ENCODE measurements around the gene GATD1. TPM values are rescaled to one million over a fixed set of nuclear protein-coding genes. Genes with fewer than 3 reads are reported as not detected.

Gene GATD1
- total and polyA plus RNA-seq, 10 of the 15 experiments (the other 5 are each of a cell fraction or from before 2014, with no cell fraction given) = 1.2 to 92.6 (median 22.3) TPM

DNA sequence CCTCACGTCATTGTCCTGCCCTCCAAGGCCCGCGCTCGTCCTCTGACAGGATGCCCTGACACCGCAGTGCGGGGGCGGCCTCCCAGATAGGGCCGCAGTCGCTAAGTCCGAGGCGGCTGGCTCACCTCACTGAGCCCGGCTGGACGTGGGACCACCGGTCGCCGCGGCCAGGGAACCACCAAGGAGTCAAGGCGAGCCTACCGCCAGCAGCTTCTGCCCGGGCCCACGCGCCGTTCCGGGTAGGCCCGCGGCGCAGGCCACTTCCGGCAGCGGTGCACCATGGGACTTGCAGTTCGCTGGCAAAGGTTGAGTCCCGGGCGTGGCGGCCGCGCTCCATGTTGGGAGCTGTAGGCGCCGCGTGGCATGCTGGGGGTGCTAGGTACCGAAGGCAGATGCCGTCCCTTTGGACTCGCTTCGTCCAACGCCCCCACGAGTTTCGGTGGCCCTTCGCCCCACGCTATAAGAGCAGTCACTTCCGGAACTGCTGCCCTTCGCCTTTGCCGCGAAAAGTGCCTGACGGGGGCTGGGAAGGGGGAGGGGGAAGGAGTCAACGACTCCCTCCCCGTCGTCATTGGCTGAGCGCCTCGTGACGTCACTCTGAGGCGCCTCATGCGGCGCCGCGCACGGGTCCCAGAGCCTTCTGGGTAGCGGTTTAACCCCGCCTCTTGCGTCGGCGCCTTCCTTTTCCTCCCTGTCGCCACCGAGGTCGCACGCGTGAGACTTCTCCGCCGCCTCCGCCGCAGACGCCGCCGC is 32.2 kb upstream of the GATD1 start, which contains the start of gene RPLP2 (continued):
- TF ChIP-seq, protein P1, sequence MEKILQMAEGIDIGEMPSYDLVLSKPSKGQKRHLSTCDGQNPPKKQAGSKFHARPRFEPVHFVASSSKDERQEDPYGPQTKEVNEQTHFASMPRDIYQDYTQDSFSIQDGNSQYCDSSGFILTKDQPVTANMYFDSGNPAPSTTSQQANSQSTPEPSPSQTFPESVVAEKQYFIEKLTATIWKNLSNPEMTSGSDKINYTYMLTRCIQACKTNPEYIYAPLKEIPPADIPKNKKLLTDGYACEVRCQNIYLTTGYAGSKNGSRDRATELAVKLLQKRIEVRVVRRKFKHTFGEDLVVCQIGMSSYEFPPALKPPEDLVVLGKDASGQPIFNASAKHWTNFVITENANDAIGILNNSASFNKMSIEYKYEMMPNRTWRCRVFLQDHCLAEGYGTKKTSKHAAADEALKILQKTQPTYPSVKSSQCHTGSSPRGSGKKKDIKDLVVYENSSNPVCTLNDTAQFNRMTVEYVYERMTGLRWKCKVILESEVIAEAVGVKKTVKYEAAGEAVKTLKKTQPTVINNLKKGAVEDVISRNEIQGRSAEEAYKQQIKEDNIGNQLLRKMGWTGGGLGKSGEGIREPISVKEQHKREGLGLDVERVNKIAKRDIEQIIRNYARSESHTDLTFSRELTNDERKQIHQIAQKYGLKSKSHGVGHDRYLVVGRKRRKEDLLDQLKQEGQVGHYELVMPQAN (conservative IDR thresholded peaks at IDR 0.05) = peak; percentile 88
- TF ChIP-seq PAX8 (IDR thresholded peaks at IDR 0.05) (no peak), CBX5 (IDR thresholded peaks at IDR 0.05; ENCODE audit: low read depth) (no peak), MEF2B (IDR thresholded peaks at IDR 0.05; ENCODE audit: partially characterized antibody, poor library complexity, severe bottlenecking) (no peak), POLR2AphosphoS5 (IDR thresholded peaks at IDR 0.05; ENCODE audit: low read length) (peak; percentile 97), SIN3A (IDR thresholded peaks at IDR 0.05; ENCODE audit: low read depth, low read length) (peak; percentile 62), BMI1 (IDR thresholded peaks at IDR 0.05; ENCODE audit: borderline replicate concordance) (no peak), DPF2 (IDR thresholded peaks at IDR 0.05) (no peak; the same call in 1 of the 2 replicates), BCL11A (IDR thresholded peaks at IDR 0.05; ENCODE audit: low read depth, low read length) (0 out of 2 replicates have a peak, but pooled peaks have one; percentile 11), TCF3 (IDR thresholded peaks at IDR 0.05; ENCODE audit: borderline replicate concordance, insufficient read depth, low read depth, low read length) (peak; percentile 68; the same call in 1 of the 2 replicates), NFYA (IDR thresholded peaks at IDR 0.05; ENCODE audit: borderline replicate concordance, low read depth, low read length) (no peak), ZNF207 (IDR thresholded peaks at IDR 0.05; ENCODE audit: borderline replicate concordance) (peak; percentile 67; the same call in 1 of the 2 replicates), CEBPB (IDR thresholded peaks at IDR 0.05; ENCODE audit: borderline replicate concordance in 1 of 2, low read depth in 2 of 2, low read length in 2 of 2) (no peak), LARP7 (IDR thresholded peaks at IDR 0.05) (peak; percentile 52; the same call in 1 of the 2 replicates)
- TF ChIP-seq, protein P2, sequence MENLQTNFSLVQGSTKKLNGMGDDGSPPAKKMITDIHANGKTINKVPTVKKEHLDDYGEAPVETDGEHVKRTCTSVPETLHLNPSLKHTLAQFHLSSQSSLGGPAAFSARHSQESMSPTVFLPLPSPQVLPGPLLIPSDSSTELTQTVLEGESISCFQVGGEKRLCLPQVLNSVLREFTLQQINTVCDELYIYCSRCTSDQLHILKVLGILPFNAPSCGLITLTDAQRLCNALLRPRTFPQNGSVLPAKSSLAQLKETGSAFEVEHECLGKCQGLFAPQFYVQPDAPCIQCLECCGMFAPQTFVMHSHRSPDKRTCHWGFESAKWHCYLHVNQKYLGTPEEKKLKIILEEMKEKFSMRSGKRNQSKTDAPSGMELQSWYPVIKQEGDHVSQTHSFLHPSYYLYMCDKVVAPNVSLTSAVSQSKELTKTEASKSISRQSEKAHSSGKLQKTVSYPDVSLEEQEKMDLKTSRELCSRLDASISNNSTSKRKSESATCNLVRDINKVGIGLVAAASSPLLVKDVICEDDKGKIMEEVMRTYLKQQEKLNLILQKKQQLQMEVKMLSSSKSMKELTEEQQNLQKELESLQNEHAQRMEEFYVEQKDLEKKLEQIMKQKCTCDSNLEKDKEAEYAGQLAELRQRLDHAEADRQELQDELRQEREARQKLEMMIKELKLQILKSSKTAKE (IDR thresholded peaks at IDR 0.05; ENCODE audit: low read depth, poor library complexity, severe bottlenecking) = no peak
- TF ChIP-seq, protein P3, sequence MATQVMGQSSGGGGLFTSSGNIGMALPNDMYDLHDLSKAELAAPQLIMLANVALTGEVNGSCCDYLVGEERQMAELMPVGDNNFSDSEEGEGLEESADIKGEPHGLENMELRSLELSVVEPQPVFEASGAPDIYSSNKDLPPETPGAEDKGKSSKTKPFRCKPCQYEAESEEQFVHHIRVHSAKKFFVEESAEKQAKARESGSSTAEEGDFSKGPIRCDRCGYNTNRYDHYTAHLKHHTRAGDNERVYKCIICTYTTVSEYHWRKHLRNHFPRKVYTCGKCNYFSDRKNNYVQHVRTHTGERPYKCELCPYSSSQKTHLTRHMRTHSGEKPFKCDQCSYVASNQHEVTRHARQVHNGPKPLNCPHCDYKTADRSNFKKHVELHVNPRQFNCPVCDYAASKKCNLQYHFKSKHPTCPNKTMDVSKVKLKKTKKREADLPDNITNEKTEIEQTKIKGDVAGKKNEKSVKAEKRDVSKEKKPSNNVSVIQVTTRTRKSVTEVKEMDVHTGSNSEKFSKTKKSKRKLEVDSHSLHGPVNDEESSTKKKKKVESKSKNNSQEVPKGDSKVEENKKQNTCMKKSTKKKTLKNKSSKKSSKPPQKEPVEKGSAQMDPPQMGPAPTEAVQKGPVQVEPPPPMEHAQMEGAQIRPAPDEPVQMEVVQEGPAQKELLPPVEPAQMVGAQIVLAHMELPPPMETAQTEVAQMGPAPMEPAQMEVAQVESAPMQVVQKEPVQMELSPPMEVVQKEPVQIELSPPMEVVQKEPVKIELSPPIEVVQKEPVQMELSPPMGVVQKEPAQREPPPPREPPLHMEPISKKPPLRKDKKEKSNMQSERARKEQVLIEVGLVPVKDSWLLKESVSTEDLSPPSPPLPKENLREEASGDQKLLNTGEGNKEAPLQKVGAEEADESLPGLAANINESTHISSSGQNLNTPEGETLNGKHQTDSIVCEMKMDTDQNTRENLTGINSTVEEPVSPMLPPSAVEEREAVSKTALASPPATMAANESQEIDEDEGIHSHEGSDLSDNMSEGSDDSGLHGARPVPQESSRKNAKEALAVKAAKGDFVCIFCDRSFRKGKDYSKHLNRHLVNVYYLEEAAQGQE (IDR thresholded peaks at IDR 0.05; ENCODE audit: low read depth, low read length) = no peak
- TF ChIP-seq, protein P4, sequence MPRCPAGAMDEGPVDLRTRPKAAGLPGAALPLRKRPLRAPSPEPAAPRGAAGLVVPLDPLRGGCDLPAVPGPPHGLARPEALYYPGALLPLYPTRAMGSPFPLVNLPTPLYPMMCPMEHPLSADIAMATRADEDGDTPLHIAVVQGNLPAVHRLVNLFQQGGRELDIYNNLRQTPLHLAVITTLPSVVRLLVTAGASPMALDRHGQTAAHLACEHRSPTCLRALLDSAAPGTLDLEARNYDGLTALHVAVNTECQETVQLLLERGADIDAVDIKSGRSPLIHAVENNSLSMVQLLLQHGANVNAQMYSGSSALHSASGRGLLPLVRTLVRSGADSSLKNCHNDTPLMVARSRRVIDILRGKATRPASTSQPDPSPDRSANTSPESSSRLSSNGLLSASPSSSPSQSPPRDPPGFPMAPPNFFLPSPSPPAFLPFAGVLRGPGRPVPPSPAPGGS (IDR thresholded peaks at IDR 0.05; ENCODE audit: borderline replicate concordance, insufficient read depth, low read depth, low read length, poor library complexity, severe bottlenecking) = peak; percentile 19
- TF ChIP-seq, protein P5, sequence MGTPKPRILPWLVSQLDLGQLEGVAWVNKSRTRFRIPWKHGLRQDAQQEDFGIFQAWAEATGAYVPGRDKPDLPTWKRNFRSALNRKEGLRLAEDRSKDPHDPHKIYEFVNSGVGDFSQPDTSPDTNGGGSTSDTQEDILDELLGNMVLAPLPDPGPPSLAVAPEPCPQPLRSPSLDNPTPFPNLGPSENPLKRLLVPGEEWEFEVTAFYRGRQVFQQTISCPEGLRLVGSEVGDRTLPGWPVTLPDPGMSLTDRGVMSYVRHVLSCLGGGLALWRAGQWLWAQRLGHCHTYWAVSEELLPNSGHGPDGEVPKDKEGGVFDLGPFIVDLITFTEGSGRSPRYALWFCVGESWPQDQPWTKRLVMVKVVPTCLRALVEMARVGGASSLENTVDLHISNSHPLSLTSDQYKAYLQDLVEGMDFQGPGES (IDR thresholded peaks at IDR 0.05) = peak; percentile 48

All from GM12878 (cell line).